ENCODE data around the gene LIAS.
A peak's percentile ranks its signal among the peaks of the same experiment; 100 is the strongest.

LIAS gene

DNA sequence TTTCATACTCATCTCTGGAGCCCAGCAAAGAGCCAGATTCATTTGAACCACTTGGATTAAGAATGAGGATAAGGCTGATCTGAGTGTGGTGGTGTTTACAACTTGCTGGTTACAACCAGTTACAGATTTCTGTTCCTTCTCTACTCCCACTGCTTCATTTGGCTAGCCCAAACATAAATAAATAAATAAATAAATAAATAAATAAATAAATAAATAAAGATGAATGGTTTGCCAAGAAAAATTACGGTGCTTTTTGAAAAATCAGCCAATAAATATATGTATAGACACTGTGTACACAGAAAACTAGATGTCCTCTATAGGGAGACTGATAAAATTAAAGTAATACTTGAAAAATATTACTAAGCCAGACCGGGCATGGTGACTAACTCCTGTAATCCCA lies 17.3 kb upstream of the LIAS start (continued):
- TF ChIP-seq, protein P1, sequence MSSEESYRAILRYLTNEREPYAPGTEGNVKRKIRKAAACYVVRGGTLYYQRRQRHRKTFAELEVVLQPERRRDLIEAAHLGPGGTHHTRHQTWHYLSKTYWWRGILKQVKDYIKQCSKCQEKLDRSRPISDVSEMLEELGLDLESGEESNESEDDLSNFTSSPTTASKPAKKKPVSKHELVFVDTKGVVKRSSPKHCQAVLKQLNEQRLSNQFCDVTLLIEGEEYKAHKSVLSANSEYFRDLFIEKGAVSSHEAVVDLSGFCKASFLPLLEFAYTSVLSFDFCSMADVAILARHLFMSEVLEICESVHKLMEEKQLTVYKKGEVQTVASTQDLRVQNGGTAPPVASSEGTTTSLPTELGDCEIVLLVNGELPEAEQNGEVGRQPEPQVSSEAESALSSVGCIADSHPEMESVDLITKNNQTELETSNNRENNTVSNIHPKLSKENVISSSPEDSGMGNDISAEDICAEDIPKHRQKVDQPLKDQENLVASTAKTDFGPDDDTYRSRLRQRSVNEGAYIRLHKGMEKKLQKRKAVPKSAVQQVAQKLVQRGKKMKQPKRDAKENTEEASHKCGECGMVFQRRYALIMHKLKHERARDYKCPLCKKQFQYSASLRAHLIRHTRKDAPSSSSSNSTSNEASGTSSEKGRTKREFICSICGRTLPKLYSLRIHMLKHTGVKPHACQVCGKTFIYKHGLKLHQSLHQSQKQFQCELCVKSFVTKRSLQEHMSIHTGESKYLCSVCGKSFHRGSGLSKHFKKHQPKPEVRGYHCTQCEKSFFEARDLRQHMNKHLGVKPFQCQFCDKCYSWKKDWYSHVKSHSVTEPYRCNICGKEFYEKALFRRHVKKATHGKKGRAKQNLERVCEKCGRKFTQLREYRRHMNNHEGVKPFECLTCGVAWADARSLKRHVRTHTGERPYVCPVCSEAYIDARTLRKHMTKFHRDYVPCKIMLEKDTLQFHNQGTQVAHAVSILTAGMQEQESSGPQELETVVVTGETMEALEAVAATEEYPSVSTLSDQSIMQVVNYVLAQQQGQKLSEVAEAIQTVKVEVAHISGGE (tag by site-specific recombination; conservative IDR thresholded peaks at IDR 0.05; ENCODE audit: low read depth) = peak; percentile 49
- peak; percentile 62 for TF ChIP-seq ZNF555 (tag by site-specific recombination; conservative IDR thresholded peaks at IDR 0.05)
- TF ChIP-seq REST (tag by site-specific recombination; IDR thresholded peaks at IDR 0.05) = peak; percentile 42; the same call in 1 of the 2 replicates
- peak; percentile 80 for TF ChIP-seq ZNF518A (tag by site-specific recombination; conservative IDR thresholded peaks at IDR 0.05; ENCODE audit: low read depth)
- TF ChIP-seq ZNF266 (tag by site-specific recombination; IDR thresholded peaks at IDR 0.05; ENCODE audit: low read depth) = 0 out of 2 replicates have a peak, but pooled peaks have one; percentile 35
- peak; percentile 77 for TF ChIP-seq ZNF426 (tag by site-specific recombination; IDR thresholded peaks at IDR 0.05)
- TF ChIP-seq ZNF292 (tag by site-specific recombination; IDR thresholded peaks at IDR 0.05; ENCODE audit: borderline replicate concordance, low read depth) = peak; percentile 77
- TF ChIP-seq ZXDB (tag by site-specific recombination; IDR thresholded peaks at IDR 0.05) = peak; percentile 30; the same call in 1 of the 2 replicates
- TF ChIP-seq, protein P2, sequence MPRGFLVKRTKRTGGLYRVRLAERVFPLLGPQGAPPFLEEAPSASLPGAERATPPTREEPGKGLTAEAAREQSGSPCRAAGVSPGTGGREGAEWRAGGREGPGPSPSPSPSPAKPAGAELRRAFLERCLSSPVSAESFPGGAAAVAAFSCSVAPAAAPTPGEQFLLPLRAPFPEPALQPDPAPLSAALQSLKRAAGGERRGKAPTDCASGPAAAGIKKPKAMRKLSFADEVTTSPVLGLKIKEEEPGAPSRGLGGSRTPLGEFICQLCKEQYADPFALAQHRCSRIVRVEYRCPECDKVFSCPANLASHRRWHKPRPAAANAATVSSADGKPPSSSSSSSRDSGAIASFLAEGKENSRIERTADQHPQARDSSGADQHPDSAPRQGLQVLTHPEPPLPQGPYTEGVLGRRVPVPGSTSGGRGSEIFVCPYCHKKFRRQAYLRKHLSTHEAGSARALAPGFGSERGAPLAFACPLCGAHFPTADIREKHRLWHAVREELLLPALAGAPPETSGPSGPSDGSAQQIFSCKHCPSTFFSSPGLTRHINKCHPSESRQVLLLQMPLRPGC (tag by site-specific recombination; IDR thresholded peaks at IDR 0.05) = no peak
- peak; percentile 89; the same call in 1 of the 2 replicates for TF ChIP-seq ZNF394 (tag by site-specific recombination; IDR thresholded peaks at IDR 0.05; ENCODE audit: borderline replicate concordance)
- TF ChIP-seq ZNF560 (tag by site-specific recombination; IDR thresholded peaks at IDR 0.05; ENCODE audit: borderline replicate concordance) = 0 out of 2 replicates have a peak, but pooled peaks have one; percentile 12
- peak; percentile 46; the same call in 1 of the 2 replicates for TF ChIP-seq ZNF140 (tag by site-specific recombination; IDR thresholded peaks at IDR 0.05)
- TF ChIP-seq PRDM1 (tag by site-specific recombination; IDR thresholded peaks at IDR 0.05) = no peak
- TF ChIP-seq ZNF19 (tag by site-specific recombination; IDR thresholded peaks at IDR 0.05; ENCODE audit: low read depth) = no peak
- TF ChIP-seq ZNF558 (tag by site-specific recombination; IDR thresholded peaks at IDR 0.05) = peak; percentile 72
- TF ChIP-seq ZFP37 (tag by site-specific recombination; IDR thresholded peaks at IDR 0.05) = no peak
